Karpas-422 (cell line): ENCODE measurements around the gene PRSS3. TPM values are rescaled to one million over a fixed set of nuclear protein-coding genes. Genes with fewer than 3 reads are reported as not detected.
"Not testable (repeated sequence)": the region's sequence is repeated elsewhere in the genome, so short reads cannot be mapped to it uniquely, and the experiment has no call there.

Source experiments
- DNase-seq: peaks from one replicate; pipeline ENCODE4 v3.0.0-alpha.2; 2015
- H2AFZ ChIP-seq: fragments of 200-600 bp; sonication (generic); 2 replicates; pipeline ENCODE4 v1.6.1; 2014; ENCODE audit warnings: antibody characterized with exemption, low read length, mixed read lengths
- H3K27ac ChIP-seq: fragments of 200-600 bp; sonication (generic); 2 replicates; pipeline ENCODE4 v1.5.1; 2014; ENCODE audit warnings: mild to moderate bottlenecking, low read length, moderate library complexity
- H3K27me3 ChIP-seq: fragments of 200-600 bp; sonication (generic); 2 replicates; pipeline ENCODE4 v1.6.1; 2014; ENCODE audit warnings: low read length, mixed read lengths
- H3K36me3 ChIP-seq: fragments of 200-600 bp; sonication (generic); 2 replicates; pipeline ENCODE4 v1.6.1; 2014; ENCODE audit warnings: low read length, mixed read lengths; ENCODE audit not compliant: insufficient read depth
- H3K4me1 ChIP-seq: fragments of 200-600 bp; sonication (generic); 2 replicates; pipeline ENCODE4 v1.6.1; 2014; ENCODE audit warnings: mild to moderate bottlenecking, low read length, mixed read lengths
- H3K4me2 ChIP-seq: fragments of 200-600 bp; sonication (generic); 2 replicates; pipeline ENCODE4 v1.6.1; 2014; ENCODE audit warnings: low read length, low read depth, mild to moderate bottlenecking; ENCODE audit not compliant: poor library complexity, severe bottlenecking
- H3K4me3 ChIP-seq: fragments of 200-600 bp; sonication (generic); 2 replicates; pipeline ENCODE4 v1.5.1; 2014; ENCODE audit warnings: mild to moderate bottlenecking, antibody characterized with exemption, low read length, mixed read lengths
- H3K79me2 ChIP-seq: fragments of 200-600 bp; sonication (generic); 2 replicates; pipeline ENCODE4 v1.6.1; 2014; ENCODE audit warnings: mild to moderate bottlenecking, low read length, mixed read lengths
- H3K9ac ChIP-seq: fragments of 200-600 bp; sonication (generic); 2 replicates; pipeline ENCODE4 v1.6.0; 2014; ENCODE audit warnings: low read length
- H3K9me2 ChIP-seq: fragments of 200-600 bp; sonication (generic), shearing (Covaris generic); replicated peaks from 2 replicates; pipeline ENCODE4 v1.6.0; 2014; ENCODE audit warnings: mild to moderate bottlenecking, low read length, moderate library complexity; ENCODE audit not compliant: insufficient read depth
- H3K9me3 ChIP-seq: fragments of 300-700, 200-600 bp; sonication (generic); 2 replicates; pipeline ENCODE4 v1.6.1; 2014; ENCODE audit warnings: low read length, mixed read lengths
- H4K20me1 ChIP-seq: fragments of 200-600 bp; sonication (generic); 2 replicates; pipeline ENCODE4 v1.6.1; 2014; ENCODE audit warnings: mild to moderate bottlenecking, antibody characterized with exemption, low read length, low read depth; ENCODE audit not compliant: insufficient read depth
- total RNA-seq: library from RNA; depleted of rRNA; stranded (reverse); fragments of >200 nt; shearing (Covaris generic); gene quantifications from 2 replicates; pipeline ENCODE4 v1.2.3, GENCODE V29; 2014; ENCODE audit warnings: low replicate concordance

Gene PRSS3
- total RNA-seq, 1 experiment from 2014 or later = not detected

DNA sequence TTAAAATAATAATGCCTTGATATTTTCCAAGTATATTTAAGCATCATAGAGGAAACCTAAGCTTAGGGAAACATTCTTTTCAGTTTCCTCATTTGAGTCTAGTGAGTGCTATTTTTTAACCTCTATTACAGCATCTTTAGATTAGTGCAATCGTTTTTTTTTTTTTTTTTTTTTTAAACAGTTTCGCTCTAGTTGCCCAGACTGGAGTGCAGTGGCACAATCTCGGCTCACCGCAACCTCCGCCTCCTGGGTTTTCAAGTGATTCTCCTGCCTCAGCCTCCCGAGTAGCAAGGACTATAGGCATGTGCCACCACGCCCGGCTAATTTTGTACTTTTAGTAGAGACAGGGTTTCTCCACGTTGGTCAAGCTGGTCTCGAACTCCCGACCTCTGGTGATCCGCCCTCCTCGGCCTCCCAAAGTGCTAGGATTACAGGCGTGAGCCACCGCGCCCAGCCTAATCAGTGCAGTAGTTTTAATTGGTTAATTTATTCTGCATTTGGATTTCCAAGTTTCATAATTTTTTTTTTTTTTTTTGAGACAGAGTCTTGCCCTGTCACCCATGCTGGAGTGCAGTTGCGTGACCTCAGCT is 34.4 kb downstream of the PRSS3 start:
- not testable (repeated sequence) for H3K4me2 ChIP-seq, H2AFZ ChIP-seq, H3K9ac ChIP-seq, H3K27me3 ChIP-seq, H3K36me3 ChIP-seq, H3K4me1 ChIP-seq, H3K27ac ChIP-seq, H3K9me2 ChIP-seq, H3K9me3 ChIP-seq, DNase-seq, H3K4me3 ChIP-seq
- H3K79me2 ChIP-seq = peaks cover 93% of the 10 kb centered on the region
- peaks cover 29% of the 10 kb centered on the region for H4K20me1 ChIP-seq

DNA sequence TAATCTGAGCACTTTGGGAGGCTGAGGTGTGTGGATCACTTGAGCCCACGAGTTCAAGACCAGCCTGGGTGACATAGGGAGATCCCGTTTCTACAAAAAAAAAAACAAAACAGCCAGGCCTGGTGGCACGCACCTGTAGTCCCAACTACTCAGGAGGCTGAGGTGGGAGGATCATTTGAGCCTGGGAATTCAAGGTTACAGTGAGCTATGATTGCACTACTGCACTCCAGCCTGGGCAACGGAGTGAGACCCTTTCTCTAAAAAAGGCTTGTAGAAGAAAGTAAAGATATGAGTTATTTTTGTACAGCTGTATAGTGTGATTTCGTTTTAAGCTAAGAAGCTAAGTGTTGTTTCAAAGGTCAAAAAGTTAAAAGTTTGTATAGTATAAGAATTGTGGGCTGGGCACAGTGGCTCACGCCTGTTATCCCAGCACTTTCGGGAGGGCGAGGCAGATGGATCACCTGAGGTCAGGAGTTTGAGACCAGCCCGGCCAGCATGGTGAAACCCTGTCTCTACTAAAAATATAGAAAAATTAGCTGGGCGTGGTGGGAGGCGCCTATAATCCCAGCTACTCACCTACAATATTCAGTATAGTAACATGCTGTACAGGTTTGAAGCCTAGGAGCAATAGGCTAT is 40.4 kb downstream of the PRSS3 start:
- peaks cover 32% of the 10 kb centered on the region for H4K20me1 ChIP-seq
- no peak overlapping the region for H3K27ac ChIP-seq
- no peaks in the 10 kb centered on the region for H3K9me3 ChIP-seq
- H3K36me3 ChIP-seq = no peaks in the 10 kb centered on the region
- no peak for DNase-seq
- no peaks in the 10 kb centered on the region for H3K9me2 ChIP-seq
- H3K4me1 ChIP-seq = peaks cover 27% of the 10 kb centered on the region
- H3K27me3 ChIP-seq = no peaks in the 10 kb centered on the region
- H3K4me2 ChIP-seq = no peak overlapping the region
- no peak overlapping the region for H3K4me3 ChIP-seq
- H2AFZ ChIP-seq = no peak overlapping the region
- no peak overlapping the region for H3K9ac ChIP-seq
- peaks cover 97% of the 10 kb centered on the region for H3K79me2 ChIP-seq

GRCh38 chr9:33836261-33836660 is 40.9 kb downstream of the PRSS3 start:
- H3K36me3 ChIP-seq, H3K9ac ChIP-seq, H3K4me3 ChIP-seq, H2AFZ ChIP-seq, H3K9me3 ChIP-seq, H3K9me2 ChIP-seq, DNase-seq, H3K4me2 ChIP-seq, H3K27ac ChIP-seq, H3K27me3 ChIP-seq: not testable (repeated sequence)
- Histone ChIP-seq H4K20me1 (peaks cover 27% of the 10 kb centered on the region), H3K4me1 (peaks cover 27% of the 10 kb centered on the region), H3K79me2 (peaks cover 97% of the 10 kb centered on the region)

GRCh38 chr9:33837138-33837537 is 41.8 kb downstream of the PRSS3 start:
- Histone ChIP-seq H3K9ac (no peak overlapping the region), H2AFZ (no peak overlapping the region), H3K4me3 (no peak overlapping the region), H3K4me2 (no peak overlapping the region), H3K27me3 (no peaks in the 10 kb centered on the region), H3K9me3 (no peaks in the 10 kb centered on the region), H3K79me2 (peaks cover 98% of the 10 kb centered on the region), H4K20me1 (peaks cover 23% of the 10 kb centered on the region), H3K9me2 (no peaks in the 10 kb centered on the region), H3K36me3 (no peaks in the 10 kb centered on the region), H3K4me1 (peaks cover 27% of the 10 kb centered on the region), H3K27ac (peak overlapping the region; percentile 47; the same call in 1 of the 2 replicates)
- no peak for DNase-seq

- no peak overlapping the region for H3K4me2 ChIP-seq
- no peak overlapping the region for H2AFZ ChIP-seq
- H3K9me2 ChIP-seq = no peaks in the 10 kb centered on the region
- peaks cover 99% of the 10 kb centered on the region for H3K79me2 ChIP-seq
- peaks cover 17% of the 10 kb centered on the region for H4K20me1 ChIP-seq
- H3K4me1 ChIP-seq = peaks cover 20% of the 10 kb centered on the region
- H3K36me3 ChIP-seq = no peaks in the 10 kb centered on the region
- H3K9me3 ChIP-seq = no peaks in the 10 kb centered on the region
- H3K9ac ChIP-seq = no peak overlapping the region
- DNase-seq = no peak
- no peak overlapping the region for H3K27ac ChIP-seq
- no peak overlapping the region for H3K4me3 ChIP-seq
- H3K27me3 ChIP-seq = no peaks in the 10 kb centered on the region
These were observed 45.0 kb downstream of the PRSS3 start for GRCh38 chr9:33840381-33840780.

GRCh38 chr9:33843312-33843961 is 48.1 kb downstream of the PRSS3 start:
- no peaks in the 10 kb centered on the region for H3K36me3 ChIP-seq
- H2AFZ ChIP-seq = no peak overlapping the region
- no peaks in the 10 kb centered on the region for H3K9me3 ChIP-seq
- no peak for DNase-seq
- no peak overlapping the region for H3K4me2 ChIP-seq
- no peak overlapping the region for H3K4me3 ChIP-seq
- H3K27ac ChIP-seq = no peak overlapping the region
- no peak overlapping the region for H3K9ac ChIP-seq
- H3K27me3 ChIP-seq = no peaks in the 10 kb centered on the region
- peaks cover 10% of the 10 kb centered on the region for H4K20me1 ChIP-seq
- H3K9me2 ChIP-seq = no peaks in the 10 kb centered on the region
- H3K4me1 ChIP-seq = peaks cover 13% of the 10 kb centered on the region
- peaks cover 100% of the 10 kb centered on the region for H3K79me2 ChIP-seq

- Histone ChIP-seq H3K4me1 (peaks cover 36% of the 10 kb centered on the region), H3K9ac (no peak overlapping the region), H3K27ac (no peak overlapping the region), H3K9me2 (no peaks in the 10 kb centered on the region), H3K36me3 (no peaks in the 10 kb centered on the region), H2AFZ (no peak overlapping the region), H3K79me2 (peaks cover 100% of the 10 kb centered on the region), H3K27me3 (no peaks in the 10 kb centered on the region), H3K9me3 (no peaks in the 10 kb centered on the region), H4K20me1 (no peaks in the 10 kb centered on the region), H3K4me2 (no peak overlapping the region), H3K4me3 (no peak overlapping the region)
- DNase-seq = no peak
These were observed 50.9 kb downstream of the PRSS3 start for GRCh38 chr9:33846231-33846630.

GRCh38 chr9:33847894-33848205 is 52.5 kb downstream of the PRSS3 start:
- not testable (repeated sequence) for H3K9me3 ChIP-seq, H4K20me1 ChIP-seq, H3K27me3 ChIP-seq

More at GRCh38 chr9:33847894-33848205, 52.5 kb downstream of the PRSS3 start:
- H3K4me3 ChIP-seq, H3K9ac ChIP-seq, H3K36me3 ChIP-seq, H3K4me2 ChIP-seq, H2AFZ ChIP-seq, H3K9me2 ChIP-seq, H3K27ac ChIP-seq, DNase-seq: not testable (repeated sequence)
- Histone ChIP-seq H3K4me1 (peaks cover 44% of the 10 kb centered on the region), H3K79me2 (peaks cover 100% of the 10 kb centered on the region)
